Thymus (tissue), 11 donors: ENCODE results near the gene E2F7. TPM values are rescaled to one million over a fixed set of nuclear protein-coding genes. Genes with fewer than 3 reads are reported as not detected.
A peak's percentile ranks its signal among the peaks of the same experiment; 100 is the strongest.

Experiments used
- DNase-seq, 9 donors: peaks; one replicate each; pipeline ENCODE4 v3.0.0-alpha.2; 2013; ENCODE audit warnings: low spot score in 9 of 9, low read depth in 6 of 9, missing footprints in 1 of 9
- H3K27ac ChIP-seq, 2 donors: one replicate each; pipeline ENCODE4 v1.5.1; 2013; ENCODE audit warnings: control low read depth in 1 of 2, low read depth in 1 of 2, low read length in 1 of 2, mild to moderate bottlenecking in 1 of 2, moderate library complexity in 1 of 2
- H3K27me3 ChIP-seq, 2 donors: one replicate each; pipeline ENCODE4 v1.5.1; 2013; ENCODE audit warnings: low read length in 1 of 2; ENCODE audit not compliant: control insufficient read depth in 2 of 2, insufficient read depth in 1 of 2
- H3K36me3 ChIP-seq, 2 donors: one replicate each; pipeline ENCODE4 v1.5.1; 2013; ENCODE audit warnings: low read length in 1 of 2, mild to moderate bottlenecking in 1 of 2, moderate library complexity in 1 of 2; ENCODE audit not compliant: control insufficient read depth in 2 of 2, insufficient read depth in 2 of 2
- H3K4me1 ChIP-seq, 2 donors: one replicate each; pipeline ENCODE4 v1.5.1; 2013; ENCODE audit warnings: low read length in 2 of 2; ENCODE audit not compliant: control insufficient read depth in 2 of 2, insufficient read depth in 2 of 2
- H3K4me3 ChIP-seq, 2 donors: one replicate each; pipeline ENCODE4 v1.5.1; 2013; ENCODE audit warnings: low read length in 2 of 2, control low read depth in 1 of 2, mild to moderate bottlenecking in 1 of 2
- H3K9me3 ChIP-seq, 2 donors: one replicate each; pipeline ENCODE4 v1.5.1; 2013; ENCODE audit warnings: low read length in 1 of 2, mild to moderate bottlenecking in 1 of 2; ENCODE audit not compliant: control insufficient read depth in 2 of 2, insufficient read depth in 1 of 2
- WGBS: extraction: QIAGEN DNeasy Blood & Tissue Kit; methylation state at CpG from one replicate; pipeline ENCODE4 v1.1.7; 2013; 5-methylcytosine and 5-hydroxymethylcytosine counted together
- polyA plus RNA-seq: library from polyadenylated mRNA; stranded (reverse); fragments of 200-250 nt; gene quantifications from one replicate; pipeline ENCODE4 v1.2.3, GENCODE V29; 2013
- total RNA-seq: library from RNA; stranded (reverse); fragments of 120-200 nt; gene quantifications from one replicate; pipeline ENCODE4 v1.2.4, GENCODE V29; 2013
- donor health status: healthy.

Gene E2F7
- total and polyA plus RNA-seq, 2 donors: 0.80 to 4.4 TPM

DNA sequence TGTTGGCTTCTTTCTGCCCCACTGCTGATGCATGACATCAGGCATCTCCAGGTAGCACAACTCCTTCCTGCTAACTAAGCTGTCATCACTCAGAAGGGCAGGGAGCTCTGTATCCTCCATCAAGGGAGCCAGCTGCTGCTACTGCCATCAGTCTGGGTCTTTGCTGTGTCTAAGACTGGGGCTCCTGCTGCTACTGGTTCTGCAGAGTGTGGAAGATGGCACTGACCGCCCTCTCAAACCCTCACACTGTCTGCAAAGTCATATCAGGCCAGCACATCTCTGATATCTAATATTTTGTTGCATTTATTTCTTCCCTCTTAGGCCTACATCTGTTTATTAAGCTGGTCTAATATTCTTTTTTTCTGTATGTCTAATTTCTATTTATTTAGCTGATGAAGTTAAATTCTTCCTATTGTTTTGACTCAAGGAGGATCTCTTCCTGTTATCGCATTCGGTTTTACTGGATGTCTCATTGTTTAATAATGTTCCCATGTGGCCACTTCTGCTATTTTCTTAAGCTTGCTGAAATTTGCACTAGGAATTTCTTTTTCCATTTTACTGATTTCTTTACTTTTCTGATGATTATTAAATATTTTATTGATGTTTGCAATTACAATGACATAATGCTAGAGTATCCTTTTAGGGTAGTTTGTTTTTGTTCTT lies 7.6 kb upstream of the E2F7 start:
- Histone ChIP-seq H3K4me1 (peaks cover 3 to 10% of the 10 kb centered on the region in 2 donors), H3K36me3 (no peaks in the 10 kb centered on the region), H3K27me3 (no peaks in the 10 kb centered on the region), H3K9me3 (no peaks in the 10 kb centered on the region), H3K27ac (no peak overlapping the region), H3K4me3 (no peak overlapping the region)
- 97% methylated on average over 3 of the region's 3 CpGs for WGBS
- DNase-seq: no peak

DNA sequence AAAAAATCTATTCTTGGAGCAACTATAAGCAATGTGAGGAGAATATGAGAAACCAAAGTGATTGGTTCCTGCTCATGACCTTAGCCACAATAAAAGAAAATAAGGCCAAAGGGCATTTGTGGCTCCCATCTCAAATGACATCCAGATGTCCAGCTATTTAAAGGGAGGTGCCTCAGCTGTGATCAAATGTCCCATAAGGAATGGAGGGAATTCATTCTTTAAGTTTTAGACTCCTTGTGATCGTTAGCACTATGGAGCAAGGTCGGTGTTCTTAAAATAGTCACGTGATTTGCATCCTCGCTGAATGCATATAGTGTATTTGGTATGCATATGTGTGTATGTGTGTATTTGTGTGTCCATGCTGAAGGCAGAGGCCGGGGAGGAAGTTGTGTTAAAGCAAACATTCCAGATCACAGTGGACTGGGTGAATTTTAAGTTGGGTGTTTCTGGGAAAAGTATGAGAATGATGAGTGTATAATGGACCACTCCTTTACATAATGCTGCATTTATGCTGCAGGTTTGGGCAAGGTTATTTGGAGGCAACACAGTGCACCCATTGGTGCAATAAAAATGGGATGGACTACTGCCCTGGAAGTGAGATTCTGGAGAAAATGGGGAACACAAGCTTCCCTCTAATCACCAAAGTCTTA lies 5.6 kb upstream of the E2F7 start:
- Histone ChIP-seq H3K27ac (no peak overlapping the region), H3K9me3 (no peaks in the 10 kb centered on the region), H3K27me3 (no peaks in the 10 kb centered on the region), H3K4me3 (no peak overlapping the region), H3K36me3 (no peaks in the 10 kb centered on the region), H3K4me1 (peaks cover 3 to 10% of the 10 kb centered on the region in 2 donors)
- WGBS: 95% methylated on average over 5 of the region's 5 CpGs
- no peak for DNase-seq

DNA sequence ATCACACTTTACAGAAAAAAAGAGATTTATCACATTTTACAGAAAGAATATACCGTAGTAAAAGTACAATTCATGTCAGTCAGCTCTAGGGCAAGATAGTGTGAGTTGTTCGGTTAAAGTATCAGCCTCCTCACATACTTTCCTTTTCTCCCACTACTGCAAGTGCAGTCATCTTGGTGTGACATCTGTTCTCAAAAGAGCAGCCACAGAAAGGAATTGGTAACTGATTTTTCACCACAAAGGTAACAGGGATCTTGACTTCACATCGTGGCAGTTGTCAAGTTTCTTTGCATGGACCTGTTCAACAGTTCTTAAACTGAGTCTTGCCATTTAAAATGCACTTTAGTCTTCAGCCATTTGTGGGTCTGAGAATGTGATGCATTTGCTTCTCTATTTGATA lies 5.0 kb upstream of the E2F7 start:
- H3K4me3 ChIP-seq: no peak overlapping the region
- H3K27ac ChIP-seq: peak overlapping the region in 1 of 2 donors; percentile 18
- H3K36me3 ChIP-seq: no peaks in the 10 kb centered on the region
- WGBS: 20% methylated on average over 3 of the region's 3 CpGs
- DNase-seq: peak in 3 of 9 donors; percentile 10 to 63 (median 25)
- H3K4me1 ChIP-seq: peaks cover 3 to 10% of the 10 kb centered on the region in 2 donors
- no peaks in the 10 kb centered on the region for H3K27me3 ChIP-seq
- no peaks in the 10 kb centered on the region for H3K9me3 ChIP-seq

DNA sequence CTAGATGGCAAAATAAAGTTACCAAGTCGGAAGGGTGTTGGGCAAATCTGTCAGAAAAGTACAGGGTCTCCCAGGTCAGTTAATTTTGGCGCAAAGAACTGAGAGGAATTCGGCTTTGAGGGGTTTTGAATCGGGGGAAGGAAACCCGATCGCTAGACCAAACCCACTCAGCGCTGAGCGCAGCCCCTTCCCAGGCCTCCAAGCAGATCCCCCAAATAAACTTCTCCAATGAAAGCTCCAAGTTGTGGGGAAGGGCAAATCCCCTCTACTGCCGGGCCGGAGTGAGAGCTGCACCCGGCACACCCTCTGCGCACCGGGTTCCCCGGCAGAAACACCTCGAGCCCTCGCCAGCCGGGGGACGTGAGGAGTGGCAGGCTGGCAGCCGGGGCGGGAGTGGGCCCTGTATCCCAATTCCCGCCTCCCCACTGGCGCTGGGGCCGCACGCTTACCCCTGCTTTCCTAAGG lies 441 bp downstream of the E2F7 start:
- Histone ChIP-seq H3K9me3 (no peaks in the 10 kb centered on the region), H3K27ac (peak overlapping the region in 1 of 2 donors; percentile 69), H3K4me3 (peak overlapping the region; percentile 80 to 81), H3K36me3 (peaks cover 0 to 25% of the 10 kb centered on the region in 2 donors), H3K27me3 (no peaks in the 10 kb centered on the region), H3K4me1 (peaks cover 15 to 16% of the 10 kb centered on the region in 2 donors)
- under 1% methylated on average over 24 of the region's 24 CpGs for WGBS
- peak in 3 of 9 donors; percentile 10 to 43 (median 16) for DNase-seq

DNA sequence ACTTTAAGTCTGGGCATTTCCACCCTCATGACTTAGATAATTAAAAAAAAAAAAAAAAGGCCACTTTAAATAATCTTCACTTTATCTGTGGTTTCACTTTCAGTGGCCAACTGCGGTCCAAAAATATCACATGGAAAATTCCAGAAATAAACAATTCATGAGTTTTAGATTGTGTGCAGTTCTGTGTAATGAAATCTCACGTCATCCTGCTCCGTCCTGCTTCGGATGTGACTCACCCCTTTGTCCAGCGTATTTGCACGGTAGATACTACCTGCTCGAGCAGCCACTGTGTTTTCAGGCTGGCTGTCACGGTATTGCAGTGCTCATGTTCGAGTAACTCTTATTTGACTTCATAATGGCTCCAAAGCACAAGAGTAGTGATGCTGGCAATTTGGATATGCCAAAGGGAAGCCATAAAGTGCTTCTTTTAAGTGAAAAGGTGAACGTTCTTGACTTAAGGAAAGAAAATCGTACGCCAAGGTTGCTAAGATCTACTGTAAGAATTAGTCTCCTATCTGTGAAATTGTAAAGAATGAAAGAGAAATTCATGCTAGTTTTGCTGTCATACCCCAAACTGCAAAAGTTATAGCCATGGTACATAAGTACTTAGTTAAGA lies 2.4 kb downstream of the E2F7 start:
- 91% methylated on average over 12 of the region's 12 CpGs for WGBS

DNA sequence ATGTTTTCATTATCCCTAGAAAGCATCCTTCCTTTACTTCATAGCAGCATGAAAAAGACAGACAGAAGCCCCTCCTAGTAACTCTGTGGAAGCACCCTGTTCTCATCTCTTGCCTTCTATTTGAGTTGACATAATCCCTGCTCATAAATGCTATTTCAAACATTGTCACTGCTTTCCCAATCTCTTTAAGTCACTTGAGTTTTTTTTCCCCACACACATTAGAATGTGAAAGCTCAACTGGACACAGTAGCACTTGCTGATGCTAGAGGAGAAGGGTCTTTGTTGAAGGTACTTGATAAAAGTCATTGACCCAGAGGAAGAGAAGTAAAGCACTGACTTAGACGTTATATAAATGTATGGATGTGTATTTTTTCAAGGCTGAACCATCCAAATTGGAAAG lies 3.0 kb downstream of the E2F7 start:
- WGBS: 92% methylated on average over 1 of the region's 1 CpG
- Histone ChIP-seq H3K27ac (no peak overlapping the region), H3K4me1 (peaks cover 14 to 15% of the 10 kb centered on the region in 2 donors), H3K27me3 (no peaks in the 10 kb centered on the region), H3K4me3 (no peak overlapping the region), H3K9me3 (no peaks in the 10 kb centered on the region), H3K36me3 (peaks cover 0 to 47% of the 10 kb centered on the region in 2 donors)
- no peak for DNase-seq

More for the DNA sequence above, 2.4 kb downstream of the E2F7 start:
- H3K27ac ChIP-seq: no peak overlapping the region
- DNase-seq: no peak
- no peaks in the 10 kb centered on the region for H3K27me3 ChIP-seq
- H3K36me3 ChIP-seq: peaks cover 0 to 42% of the 10 kb centered on the region in 2 donors
- peak overlapping the region in 1 of 2 donors; percentile 80 for H3K4me3 ChIP-seq
- H3K9me3 ChIP-seq: no peaks in the 10 kb centered on the region
- peaks cover 14 to 15% of the 10 kb centered on the region in 2 donors for H3K4me1 ChIP-seq

DNA sequence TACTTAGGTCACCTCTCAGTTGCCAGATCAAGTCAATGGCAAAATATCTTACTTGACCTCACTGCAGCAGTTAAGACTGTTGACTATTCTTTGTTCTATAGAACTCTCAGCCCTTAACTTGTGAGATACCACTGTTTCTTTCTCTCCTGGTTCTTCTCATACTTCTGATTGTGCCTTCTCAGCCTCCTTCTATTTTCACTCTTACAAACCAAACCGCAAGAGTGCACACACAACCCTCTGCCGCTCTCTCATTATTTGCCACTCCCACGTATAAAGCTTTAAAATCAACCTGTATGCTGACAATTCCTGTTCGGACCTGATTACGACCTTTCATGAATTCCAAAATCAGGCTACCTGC lies 4.5 kb downstream of the E2F7 start:
- Histone ChIP-seq H3K9me3 (no peaks in the 10 kb centered on the region), H3K27me3 (no peaks in the 10 kb centered on the region), H3K4me1 (peaks cover 14 to 15% of the 10 kb centered on the region in 2 donors), H3K27ac (no peak overlapping the region), H3K4me3 (no peak overlapping the region), H3K36me3 (peaks cover 0 to 60% of the 10 kb centered on the region in 2 donors)
- no peak for DNase-seq
- WGBS: 94% methylated on average over 5 of the region's 5 CpGs

DNA sequence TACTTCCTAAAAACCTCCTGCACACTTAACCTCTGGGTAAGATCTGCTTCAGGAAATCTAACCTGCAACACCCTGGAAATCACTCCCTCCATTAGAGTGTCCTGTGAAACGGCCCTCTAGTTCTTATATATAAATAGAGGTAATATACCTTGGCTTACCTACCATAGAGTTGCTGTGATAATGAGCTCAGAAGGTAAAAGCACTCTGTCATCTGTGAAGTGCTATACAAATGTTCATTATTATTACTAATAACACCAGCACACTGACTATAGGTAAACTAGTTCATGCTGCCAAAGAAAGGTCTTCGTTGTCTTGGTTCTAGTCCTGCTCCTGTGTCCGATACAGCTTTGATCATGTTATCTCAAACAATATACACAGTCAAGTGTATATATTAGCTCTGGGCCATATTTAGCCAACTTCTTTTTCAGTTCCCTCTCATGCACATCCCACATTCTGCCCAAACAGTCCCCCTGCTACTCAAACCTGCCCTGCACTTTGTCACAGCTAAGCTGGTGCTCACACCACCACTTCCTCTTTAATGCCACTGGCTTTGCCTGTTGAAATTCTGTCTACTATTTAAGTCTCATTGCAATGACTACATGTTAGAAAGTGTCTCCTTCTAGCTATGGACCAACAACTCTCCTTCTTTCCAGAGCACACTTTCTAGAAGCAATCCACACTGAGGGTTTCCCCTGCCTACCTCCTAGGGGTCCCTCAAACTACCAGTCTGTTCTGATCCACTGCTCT lies 5.1 kb downstream of the E2F7 start:
- H3K27me3 ChIP-seq: no peaks in the 10 kb centered on the region
- H3K4me1 ChIP-seq: peaks cover 14 to 15% of the 10 kb centered on the region in 2 donors
- H3K27ac ChIP-seq: no peak overlapping the region
- DNase-seq: peak in 1 of 9 donors; percentile 24
- no peaks in the 10 kb centered on the region for H3K9me3 ChIP-seq
- H3K4me3 ChIP-seq: no peak overlapping the region
- peaks cover 0 to 65% of the 10 kb centered on the region in 2 donors for H3K36me3 ChIP-seq
- WGBS: 93% methylated on average over 3 of the region's 3 CpGs
